ENCODE data around the gene MTFP1. TPM values are rescaled to one million over a fixed set of nuclear protein-coding genes. Genes with fewer than 3 reads are reported as not detected.

The MTFP1 gene
- total and polyA plus RNA-seq, 2 experiments from 2014 or later: 54.6 to 64.1 TPM

DNA sequence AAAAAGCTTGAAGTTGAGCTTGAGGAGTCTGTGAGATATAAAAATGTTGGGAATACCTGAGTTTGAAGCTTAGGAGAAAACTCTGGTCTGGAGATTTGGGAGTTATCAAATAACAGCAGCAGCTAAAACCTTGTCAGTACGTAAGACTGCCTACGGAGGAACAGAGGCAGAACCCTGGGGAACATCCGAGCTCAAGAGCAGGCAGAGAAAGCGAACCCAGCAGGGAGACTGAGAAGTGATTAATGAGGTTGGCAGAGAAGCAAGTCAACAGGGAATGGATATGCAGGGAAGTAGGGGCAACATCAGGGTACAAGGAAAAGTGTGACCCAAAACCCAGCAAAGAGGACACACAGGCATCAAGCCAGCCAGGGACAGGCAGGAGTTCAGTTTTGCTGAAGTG lies 12.6 kb upstream of the MTFP1 start (continued):
- no peak for TF ChIP-seq NANOG (IDR thresholded peaks at IDR 0.05; ENCODE audit: borderline replicate concordance)
- TF ChIP-seq EZH2 (IDR thresholded peaks at IDR 0.05; ENCODE audit: low read depth, unreplicated experiment): no peak
- TF ChIP-seq, protein P1, sequence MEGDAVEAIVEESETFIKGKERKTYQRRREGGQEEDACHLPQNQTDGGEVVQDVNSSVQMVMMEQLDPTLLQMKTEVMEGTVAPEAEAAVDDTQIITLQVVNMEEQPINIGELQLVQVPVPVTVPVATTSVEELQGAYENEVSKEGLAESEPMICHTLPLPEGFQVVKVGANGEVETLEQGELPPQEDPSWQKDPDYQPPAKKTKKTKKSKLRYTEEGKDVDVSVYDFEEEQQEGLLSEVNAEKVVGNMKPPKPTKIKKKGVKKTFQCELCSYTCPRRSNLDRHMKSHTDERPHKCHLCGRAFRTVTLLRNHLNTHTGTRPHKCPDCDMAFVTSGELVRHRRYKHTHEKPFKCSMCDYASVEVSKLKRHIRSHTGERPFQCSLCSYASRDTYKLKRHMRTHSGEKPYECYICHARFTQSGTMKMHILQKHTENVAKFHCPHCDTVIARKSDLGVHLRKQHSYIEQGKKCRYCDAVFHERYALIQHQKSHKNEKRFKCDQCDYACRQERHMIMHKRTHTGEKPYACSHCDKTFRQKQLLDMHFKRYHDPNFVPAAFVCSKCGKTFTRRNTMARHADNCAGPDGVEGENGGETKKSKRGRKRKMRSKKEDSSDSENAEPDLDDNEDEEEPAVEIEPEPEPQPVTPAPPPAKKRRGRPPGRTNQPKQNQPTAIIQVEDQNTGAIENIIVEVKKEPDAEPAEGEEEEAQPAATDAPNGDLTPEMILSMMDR (conservative IDR thresholded peaks at IDR 0.05; ENCODE audit: low read depth in 2 of 2): no peak

DNA sequence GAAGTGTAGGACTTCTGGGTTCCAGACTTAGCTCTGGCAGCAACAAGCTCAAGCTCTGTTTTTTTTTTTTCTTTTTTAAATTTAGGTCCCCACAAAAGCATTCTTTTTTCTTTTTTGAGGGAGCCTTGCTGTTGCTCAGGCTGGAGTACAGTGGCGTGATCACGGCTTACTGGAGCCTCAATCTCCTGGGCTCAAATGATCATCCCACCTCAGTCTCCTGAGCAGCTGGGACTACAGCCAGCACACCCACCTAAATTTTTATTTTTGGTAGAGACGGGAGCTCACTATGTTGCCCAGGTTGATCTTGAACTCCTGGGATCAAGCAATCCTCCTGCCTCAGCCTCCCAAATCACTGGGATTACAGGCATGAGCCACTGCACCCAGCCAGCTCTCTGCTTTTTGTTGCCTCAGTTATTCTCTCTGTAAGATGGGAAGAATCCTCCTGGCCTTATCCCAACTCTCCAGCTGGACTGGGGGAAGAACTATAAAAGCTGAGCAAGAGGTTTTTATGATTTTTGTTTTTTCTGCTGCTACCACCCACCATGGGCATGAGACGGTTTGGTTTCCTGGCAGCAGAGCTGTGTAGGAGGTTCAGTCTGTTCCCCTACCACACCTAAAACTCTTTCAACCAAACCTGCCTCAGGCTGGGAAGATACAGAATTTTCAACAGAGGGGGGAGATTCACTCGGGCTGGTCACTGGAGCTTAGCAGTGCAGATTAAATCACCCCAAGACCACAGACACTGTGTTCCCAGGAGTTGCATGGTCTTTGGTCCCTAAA lies 11.6 kb upstream of the MTFP1 start:
- no peak overlapping the region for H3K27ac ChIP-seq (ENCODE audit: low read depth)
- H3K36me3 ChIP-seq (ENCODE audit: insufficient read depth): peaks cover 4% of the 10 kb centered on the region; the same call in 1 of the 2 replicates
- no peak overlapping the region for H2AFZ ChIP-seq
- no peak for ATAC-seq
- Mint-ChIP-seq H3K27me3 (ENCODE audit: insufficient read depth, low read depth, poor library complexity) (peaks cover 8% of the 10 kb centered on the region), H3K27ac (no peak overlapping the region), H3K9me3 (no peaks in the 10 kb centered on the region), H3K4me3 (no peak overlapping the region), H3K4me1 (no peaks in the 10 kb centered on the region), H3K36me3 (ENCODE audit: low read depth) (peaks cover 31% of the 10 kb centered on the region; the same call in 2 of the 3 replicates)
- H3K79me2 ChIP-seq (replicated peaks; ENCODE audit: insufficient read depth): no peaks in the 10 kb centered on the region
- H3K27me3 ChIP-seq (ENCODE audit: insufficient read depth): no peaks in the 10 kb centered on the region
- H4K20me1 ChIP-seq (replicated peaks; ENCODE audit: insufficient read depth): no peaks in the 10 kb centered on the region; the same call in 1 of the 2 replicates
- no peaks in the 10 kb centered on the region for H3K4me1 ChIP-seq (ENCODE audit: insufficient read depth)
- H3K4me3 ChIP-seq: no peak overlapping the region
- DNase-seq (ENCODE audit: low spot score): no peak
- H3F3A ChIP-seq (replicated peaks; ENCODE audit: low read depth): no peaks in the 10 kb centered on the region
- H3K9me2 ChIP-seq (ENCODE audit: insufficient read depth): no peaks in the 10 kb centered on the region
- TF ChIP-seq NANOG (IDR thresholded peaks at IDR 0.05; ENCODE audit: borderline replicate concordance) (no peak), POLR2AphosphoS5 (IDR thresholded peaks at IDR 0.05; ENCODE audit: low read depth) (no peak)
- no peak overlapping the region for H3K4me2 ChIP-seq

DNA sequence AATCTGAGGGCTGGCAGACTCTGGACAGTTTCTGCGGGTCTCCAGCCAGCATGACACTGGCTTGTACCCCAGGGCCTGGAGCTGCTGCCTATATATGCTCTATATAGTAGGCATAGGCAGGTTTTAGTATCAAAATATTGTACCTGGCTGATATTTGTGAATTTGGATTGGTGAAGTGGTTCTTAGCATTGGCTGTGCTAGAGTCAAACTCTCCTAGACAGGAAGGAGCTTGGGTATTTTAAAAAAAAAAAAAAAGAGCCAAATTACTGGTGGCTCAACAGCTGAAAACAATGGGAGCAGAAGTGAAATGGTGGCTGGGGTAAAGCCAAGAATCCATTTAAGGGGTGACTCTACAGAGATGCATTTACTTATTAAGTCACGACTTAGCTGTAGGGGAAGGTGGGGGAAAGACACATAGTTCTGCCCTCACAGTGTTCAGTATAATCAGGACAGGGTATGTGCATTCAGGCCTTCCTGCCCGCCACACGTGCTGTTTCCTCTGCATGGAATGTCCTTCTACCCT lies 11.0 kb upstream of the MTFP1 start:
- no peak for ATAC-seq
- Mint-ChIP-seq H3K4me3 (no peak overlapping the region), H3K36me3 (ENCODE audit: low read depth) (peaks cover 35% of the 10 kb centered on the region; the same call in 2 of the 3 replicates), H3K4me1 (no peaks in the 10 kb centered on the region), H3K27ac (no peak overlapping the region), H3K9me3 (no peaks in the 10 kb centered on the region), H3K27me3 (ENCODE audit: insufficient read depth, low read depth, poor library complexity) (peaks cover 8% of the 10 kb centered on the region)
- H3K36me3 ChIP-seq (ENCODE audit: insufficient read depth): peaks cover 4% of the 10 kb centered on the region; the same call in 1 of the 2 replicates
- no peaks in the 10 kb centered on the region for H3K4me1 ChIP-seq (ENCODE audit: insufficient read depth)
- H3F3A ChIP-seq (replicated peaks; ENCODE audit: low read depth): no peaks in the 10 kb centered on the region
- DNase-seq (ENCODE audit: low spot score): no peak
- no peaks in the 10 kb centered on the region for H3K27me3 ChIP-seq (ENCODE audit: insufficient read depth)
- no peak overlapping the region for H3K4me3 ChIP-seq
- no peaks in the 10 kb centered on the region for H3K79me2 ChIP-seq (replicated peaks; ENCODE audit: insufficient read depth)
- H3K9me2 ChIP-seq (ENCODE audit: insufficient read depth): no peaks in the 10 kb centered on the region
- no peaks in the 10 kb centered on the region; the same call in 1 of the 2 replicates for H4K20me1 ChIP-seq (replicated peaks; ENCODE audit: insufficient read depth)
- no peak overlapping the region for H2AFZ ChIP-seq
- H3K27ac ChIP-seq (ENCODE audit: low read depth): no peak overlapping the region
- H3K4me2 ChIP-seq: no peak overlapping the region
- TF ChIP-seq ZNF331 (CRISPR knock-in tag; IDR thresholded peaks at IDR 0.05; ENCODE audit: low read depth) (no peak), EZH2 (IDR thresholded peaks at IDR 0.05; ENCODE audit: low read depth, unreplicated experiment) (no peak), STAT1 (IDR thresholded peaks at IDR 0.05; ENCODE audit: unreplicated experiment) (no peak)
- TF ChIP-seq, protein P2, sequence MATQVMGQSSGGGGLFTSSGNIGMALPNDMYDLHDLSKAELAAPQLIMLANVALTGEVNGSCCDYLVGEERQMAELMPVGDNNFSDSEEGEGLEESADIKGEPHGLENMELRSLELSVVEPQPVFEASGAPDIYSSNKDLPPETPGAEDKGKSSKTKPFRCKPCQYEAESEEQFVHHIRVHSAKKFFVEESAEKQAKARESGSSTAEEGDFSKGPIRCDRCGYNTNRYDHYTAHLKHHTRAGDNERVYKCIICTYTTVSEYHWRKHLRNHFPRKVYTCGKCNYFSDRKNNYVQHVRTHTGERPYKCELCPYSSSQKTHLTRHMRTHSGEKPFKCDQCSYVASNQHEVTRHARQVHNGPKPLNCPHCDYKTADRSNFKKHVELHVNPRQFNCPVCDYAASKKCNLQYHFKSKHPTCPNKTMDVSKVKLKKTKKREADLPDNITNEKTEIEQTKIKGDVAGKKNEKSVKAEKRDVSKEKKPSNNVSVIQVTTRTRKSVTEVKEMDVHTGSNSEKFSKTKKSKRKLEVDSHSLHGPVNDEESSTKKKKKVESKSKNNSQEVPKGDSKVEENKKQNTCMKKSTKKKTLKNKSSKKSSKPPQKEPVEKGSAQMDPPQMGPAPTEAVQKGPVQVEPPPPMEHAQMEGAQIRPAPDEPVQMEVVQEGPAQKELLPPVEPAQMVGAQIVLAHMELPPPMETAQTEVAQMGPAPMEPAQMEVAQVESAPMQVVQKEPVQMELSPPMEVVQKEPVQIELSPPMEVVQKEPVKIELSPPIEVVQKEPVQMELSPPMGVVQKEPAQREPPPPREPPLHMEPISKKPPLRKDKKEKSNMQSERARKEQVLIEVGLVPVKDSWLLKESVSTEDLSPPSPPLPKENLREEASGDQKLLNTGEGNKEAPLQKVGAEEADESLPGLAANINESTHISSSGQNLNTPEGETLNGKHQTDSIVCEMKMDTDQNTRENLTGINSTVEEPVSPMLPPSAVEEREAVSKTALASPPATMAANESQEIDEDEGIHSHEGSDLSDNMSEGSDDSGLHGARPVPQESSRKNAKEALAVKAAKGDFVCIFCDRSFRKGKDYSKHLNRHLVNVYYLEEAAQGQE (IDR thresholded peaks at IDR 0.05; ENCODE audit: unreplicated experiment): no peak
- TF ChIP-seq, protein P3, sequence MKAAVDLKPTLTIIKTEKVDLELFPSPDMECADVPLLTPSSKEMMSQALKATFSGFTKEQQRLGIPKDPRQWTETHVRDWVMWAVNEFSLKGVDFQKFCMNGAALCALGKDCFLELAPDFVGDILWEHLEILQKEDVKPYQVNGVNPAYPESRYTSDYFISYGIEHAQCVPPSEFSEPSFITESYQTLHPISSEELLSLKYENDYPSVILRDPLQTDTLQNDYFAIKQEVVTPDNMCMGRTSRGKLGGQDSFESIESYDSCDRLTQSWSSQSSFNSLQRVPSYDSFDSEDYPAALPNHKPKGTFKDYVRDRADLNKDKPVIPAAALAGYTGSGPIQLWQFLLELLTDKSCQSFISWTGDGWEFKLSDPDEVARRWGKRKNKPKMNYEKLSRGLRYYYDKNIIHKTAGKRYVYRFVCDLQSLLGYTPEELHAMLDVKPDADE (IDR thresholded peaks at IDR 0.05): no peak

All from GM23338 (cell line).